Activated T-cell treated with anti-CD3 and anti-CD28 coated beads for 1 hour (primary cell): ENCODE measurements around the gene PPARA.
A peak's percentile ranks its signal among the peaks of the same experiment; 100 is the strongest.

Experiments
- DNase-seq: peaks from one replicate; pipeline ENCODE4 v3.0.0-alpha.2; 2020; ENCODE audit warnings: low read depth

Gene PPARA

DNA sequence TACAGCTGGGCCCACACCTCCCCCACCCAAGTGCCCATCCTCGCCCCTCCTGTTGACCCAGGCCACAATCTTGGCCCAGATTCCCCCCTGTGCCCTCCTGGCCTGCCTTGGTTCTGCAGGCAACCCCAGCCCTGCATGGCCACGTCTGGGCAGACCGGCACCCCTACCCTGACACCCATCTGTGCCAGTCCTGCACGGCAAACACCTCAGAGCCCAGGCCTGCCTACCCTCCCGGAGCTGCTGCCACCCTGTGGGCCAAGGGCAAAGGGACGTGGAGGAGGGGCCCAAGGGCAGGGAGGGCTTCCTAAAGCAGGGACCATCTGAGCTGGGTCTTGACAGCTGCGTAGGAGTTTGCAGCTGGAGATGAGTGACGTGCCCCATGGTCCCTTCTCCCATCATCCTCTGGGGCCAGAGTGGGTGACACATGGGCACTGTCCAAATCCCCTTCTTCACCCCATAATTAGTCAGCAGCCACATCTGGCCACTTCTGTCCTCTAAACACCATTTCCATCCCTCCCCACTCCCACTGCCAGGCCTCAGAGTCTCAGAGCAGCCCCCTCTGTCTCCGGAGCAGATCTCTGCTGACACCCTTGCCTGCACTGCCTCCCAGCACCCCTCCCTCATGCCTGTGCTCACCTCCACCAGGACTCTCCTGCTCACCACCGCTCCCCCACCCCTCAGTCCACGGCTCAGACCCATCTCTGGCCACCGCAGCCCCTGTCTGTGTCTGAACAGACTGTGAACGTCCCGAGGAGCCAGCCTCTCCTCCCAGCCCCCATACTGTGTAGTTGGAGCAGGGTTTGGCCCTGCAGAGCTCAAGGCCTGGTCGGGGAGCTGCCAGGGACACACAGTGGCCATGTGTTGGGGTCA is 35.6 kb upstream of the PPARA start:
- DNase-seq, result no peak

DNA sequence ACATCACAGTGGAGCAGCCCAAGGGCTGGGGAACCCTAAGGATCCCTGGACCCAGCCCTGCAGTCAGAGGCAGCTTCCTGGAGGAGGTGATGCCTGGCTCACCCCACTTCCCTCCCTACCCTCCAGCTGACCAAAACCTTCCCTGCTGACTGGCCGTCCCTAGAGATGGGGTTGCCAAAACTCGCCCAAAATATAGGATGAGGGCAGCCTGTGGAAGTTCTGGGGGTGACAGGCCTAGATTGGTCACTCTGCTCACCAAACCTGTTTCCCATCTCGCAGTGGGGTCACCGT is 35.0 kb upstream of the PPARA start:
- no peak for DNase-seq

- no peak for DNase-seq
Observed at GRCh38 chr22:46115755-46116490, 34.4 kb upstream of the PPARA start.

DNA sequence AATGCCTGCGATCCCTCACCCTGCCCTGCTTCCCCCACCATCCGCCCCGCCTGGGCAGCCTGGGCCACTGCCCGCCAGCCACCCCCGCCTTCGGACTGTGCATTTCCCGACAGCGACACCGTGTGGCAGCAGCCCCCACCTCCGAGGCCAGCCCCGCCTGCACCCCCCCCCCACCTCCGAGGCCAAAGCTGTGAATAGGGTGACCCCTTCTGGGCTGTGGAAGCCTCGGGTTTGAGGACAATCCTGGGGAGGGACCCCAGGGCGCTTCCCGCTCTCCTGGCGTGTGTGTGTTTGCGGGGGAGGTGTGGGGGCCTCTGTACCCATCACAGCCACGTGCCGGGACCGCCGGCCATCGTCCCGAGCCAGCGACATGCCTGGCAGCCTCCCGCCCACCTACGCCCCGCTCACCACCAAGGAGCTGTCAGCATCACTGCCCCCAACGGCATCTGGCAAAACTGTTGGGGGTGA is 33.8 kb upstream of the PPARA start:
- peak; percentile 89 for DNase-seq

DNA sequence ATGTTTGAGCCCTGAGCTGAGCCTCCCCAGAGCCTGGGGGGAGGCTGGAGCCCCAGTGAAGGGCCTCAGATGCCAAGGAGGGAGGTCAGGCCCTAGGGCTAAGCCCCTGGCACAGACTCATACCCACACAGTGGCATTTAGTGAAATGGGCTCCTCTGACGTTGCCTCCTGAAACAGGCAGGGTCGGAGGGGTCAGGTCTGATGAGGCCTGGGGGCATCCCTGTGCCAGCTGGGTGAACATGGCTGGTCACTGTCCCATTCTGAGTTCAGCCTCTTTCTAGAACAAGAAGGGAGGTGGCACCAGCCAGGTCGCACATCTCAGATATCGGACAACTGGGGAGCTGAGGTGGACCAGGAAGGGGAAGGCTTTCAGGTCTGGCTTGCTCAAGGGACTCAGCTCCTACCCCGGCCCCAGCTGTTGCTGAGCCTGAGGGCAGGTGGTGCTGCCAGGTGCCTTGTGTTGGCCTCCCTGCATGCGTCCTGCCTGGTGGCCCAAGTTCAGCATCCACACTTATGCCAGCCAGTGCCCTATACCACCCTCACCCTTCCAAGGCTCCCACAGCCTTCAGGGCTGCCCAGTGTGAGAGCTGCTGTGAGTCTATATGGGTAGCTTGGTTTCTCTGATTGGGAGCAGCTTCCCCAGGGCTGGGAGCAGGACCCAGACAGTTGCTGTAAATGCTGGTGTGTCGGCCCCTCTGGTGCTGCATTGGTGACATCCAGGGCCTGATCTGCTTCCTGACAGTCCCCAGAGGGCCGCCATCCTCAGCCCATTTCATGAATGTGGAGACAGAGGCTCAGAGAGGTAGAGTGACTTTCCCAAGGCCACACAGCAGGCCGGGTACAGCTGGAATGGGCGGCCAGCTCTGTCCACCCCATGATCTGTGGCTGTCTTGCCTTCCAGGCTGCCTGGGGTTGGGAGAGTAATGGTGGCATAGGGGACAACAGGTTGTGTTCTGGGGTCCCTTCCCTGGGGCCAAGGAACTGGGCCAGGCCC is 32.8 kb upstream of the PPARA start:
- DNase-seq, result no peak

DNA sequence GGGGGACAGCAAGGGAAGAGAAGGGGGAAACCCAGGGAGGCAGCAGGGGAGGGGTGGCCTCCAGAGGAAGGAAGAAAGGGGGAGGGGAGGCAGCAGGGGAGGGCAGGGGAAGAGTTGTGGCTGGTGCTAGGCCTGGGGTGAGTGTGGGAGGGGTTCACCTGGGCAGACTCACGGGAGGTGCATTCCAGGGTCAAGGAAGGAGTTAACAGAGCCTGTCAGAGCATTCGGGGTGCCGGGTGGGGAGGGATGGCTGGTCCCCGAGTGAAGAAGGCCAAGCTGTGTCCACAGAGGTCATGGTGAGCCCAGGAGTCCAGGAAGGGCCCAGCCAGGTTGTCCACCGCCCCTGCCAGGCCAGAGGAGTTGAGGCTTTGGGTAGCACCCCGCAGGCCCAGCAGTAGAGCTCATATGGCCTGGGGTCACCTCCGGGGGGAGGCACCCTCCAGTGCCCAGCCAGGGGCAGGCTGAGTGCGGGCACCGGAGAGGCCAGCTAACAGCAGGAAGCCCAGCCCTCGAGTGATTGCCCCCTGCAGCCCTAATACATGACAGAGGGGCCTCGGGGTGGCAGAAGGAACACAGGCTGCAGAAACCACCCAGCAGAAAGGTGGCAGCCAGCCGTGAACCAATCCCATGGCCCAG is 31.1 kb upstream of the PPARA start:
- no peak for DNase-seq

- DNase-seq, result no peak
Observed at GRCh38 chr22:46119729-46120419, 30.5 kb upstream of the PPARA start.

- no peak for DNase-seq
Observed at GRCh38 chr22:46120420-46120737, 29.9 kb upstream of the PPARA start.

DNA sequence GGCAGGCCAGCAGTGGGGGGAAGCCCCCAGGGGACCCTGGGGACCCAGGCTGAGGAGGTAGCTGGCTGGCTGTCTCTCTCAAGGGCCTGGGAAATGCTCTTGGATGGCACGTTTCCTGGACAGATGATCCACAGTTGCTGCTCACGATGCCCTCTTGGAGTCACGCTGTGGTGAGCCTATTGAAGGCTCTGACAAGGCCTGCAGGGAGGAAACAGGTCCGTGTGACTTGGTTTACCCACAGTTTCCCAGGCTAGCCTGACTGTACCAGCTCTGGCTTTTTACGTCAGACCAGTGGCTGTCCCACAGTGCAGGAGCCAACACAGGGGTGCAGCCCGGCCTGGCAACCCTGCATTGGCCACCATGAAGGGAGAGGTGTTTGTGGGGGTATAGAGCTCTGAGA is 29.2 kb upstream of the PPARA start:
- DNase-seq, result no peak

- DNase-seq, result no peak
Observed at GRCh38 chr22:46121523-46122287, 28.6 kb upstream of the PPARA start.

DNA sequence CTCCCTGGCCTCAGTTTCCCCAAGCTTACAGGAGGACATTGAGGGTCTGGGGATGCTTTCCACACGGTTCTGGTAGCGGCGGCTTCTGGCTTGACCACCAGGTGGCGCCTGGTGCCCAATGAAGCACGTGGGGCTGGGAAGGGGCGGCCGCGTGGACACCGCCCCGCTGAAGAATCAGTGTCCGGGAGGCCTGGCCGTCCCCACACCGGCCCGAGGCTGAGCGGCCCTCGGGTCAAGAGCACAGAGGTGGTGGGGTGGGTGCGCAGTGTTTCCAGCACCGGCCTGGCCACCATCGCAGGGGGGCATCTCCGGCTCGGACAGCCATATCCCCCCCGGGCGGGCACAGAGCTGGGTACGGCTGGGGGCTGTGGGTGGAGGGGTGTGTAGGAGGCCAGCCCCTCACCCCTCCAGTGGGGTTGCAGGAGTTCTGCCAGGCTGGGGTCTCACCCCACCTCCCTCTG is 27.8 kb upstream of the PPARA start:
- peak; percentile 69 for DNase-seq

GRCh38 chr22:46122980-46123693 is 27.2 kb upstream of the PPARA start:
- no peak for DNase-seq

GRCh38 chr22:46123694-46124382 is 26.5 kb upstream of the PPARA start:
- DNase-seq, result no peak

- DNase-seq, result no peak
Observed at GRCh38 chr22:46124383-46125144, 25.8 kb upstream of the PPARA start.

GRCh38 chr22:46125311-46125710 is 25.0 kb upstream of the PPARA start:
- DNase-seq, result no peak

DNA sequence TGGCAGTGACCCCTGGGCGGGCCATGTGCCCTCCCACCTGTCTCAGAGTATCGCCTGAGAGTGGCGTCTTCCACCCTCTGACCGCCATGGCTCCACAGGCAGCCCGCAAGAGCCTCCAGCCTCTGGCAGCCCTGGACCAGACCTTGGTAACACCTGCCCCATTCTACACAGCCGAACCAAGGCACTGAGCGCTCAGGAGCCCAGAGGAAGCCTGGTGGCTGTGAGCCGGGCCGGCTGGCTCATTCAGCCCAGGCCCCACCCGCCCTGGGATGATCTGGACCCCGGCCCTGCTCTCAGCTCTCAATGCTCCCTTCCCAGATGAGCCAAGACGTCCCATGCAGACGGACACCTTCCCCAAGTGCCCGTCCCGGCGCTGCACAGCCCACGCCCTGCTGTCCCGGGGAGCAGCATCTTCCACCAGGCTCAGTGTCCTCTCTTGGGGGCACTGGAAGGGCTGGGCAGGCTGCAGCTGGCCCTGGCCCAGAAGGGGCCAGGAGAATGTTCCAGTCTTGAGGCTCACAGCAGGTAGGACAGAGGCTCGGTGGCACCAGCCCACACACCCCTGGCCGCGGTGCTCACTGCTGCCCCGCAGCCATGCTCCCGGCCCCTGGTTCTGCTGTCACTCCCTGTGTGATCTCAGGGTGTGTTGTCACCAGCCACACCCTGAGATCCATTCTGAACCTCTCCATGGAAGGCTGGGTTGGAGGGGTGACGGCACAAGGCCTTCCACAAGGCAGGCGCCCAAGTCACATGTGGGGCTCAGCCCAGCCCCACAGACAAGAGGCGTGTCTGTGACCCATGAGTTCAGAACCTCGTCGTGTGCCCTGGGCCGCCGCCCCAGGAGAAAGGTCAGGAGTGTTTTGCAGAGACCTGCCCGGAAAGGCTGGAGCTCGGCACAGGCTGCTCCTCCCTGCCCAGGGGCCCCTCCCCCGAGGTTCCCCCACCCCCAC is 24.2 kb upstream of the PPARA start:
- no peak for DNase-seq

DNA sequence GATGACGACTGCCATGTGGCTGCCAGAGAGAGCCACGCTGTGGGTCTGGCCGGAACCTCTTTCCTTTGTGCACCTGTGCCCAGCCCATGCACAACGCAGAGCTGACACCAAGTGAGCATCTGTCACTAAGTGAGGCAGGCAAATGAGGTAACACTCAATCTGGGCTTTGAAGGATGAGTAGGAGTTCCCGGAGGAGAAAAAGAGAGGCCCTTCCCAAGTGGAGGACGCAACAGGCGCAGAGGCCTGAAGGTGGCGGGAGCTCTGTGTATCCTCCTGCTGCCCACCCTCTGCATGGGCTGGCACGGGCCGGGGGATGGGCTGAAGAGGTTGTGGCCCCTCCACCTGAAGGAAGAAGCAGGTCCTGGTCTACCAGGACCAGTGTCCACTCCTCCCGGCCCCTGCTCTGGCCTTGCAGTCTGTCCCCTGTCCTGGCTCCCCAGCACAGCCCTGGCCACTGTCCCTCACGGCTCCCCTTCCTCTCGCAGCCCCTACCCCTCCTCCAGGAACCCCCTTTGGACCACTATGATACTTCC is 23.4 kb upstream of the PPARA start:
- no peak for DNase-seq
